Mononuclear cell (primary cell): ENCODE data around the gene ADGRA1. TPM values are rescaled to one million over a fixed set of nuclear protein-coding genes. Genes with fewer than 3 reads are reported as not detected.
"Not testable (repeated sequence)": the region's sequence is repeated elsewhere in the genome, so short reads cannot be mapped to it uniquely, and the experiment has no call there.

Experiments
- H3K27me3 ChIP-seq: 2 replicates; pipeline ENCODE4 v1.6.0; 2011; ENCODE audit warnings: low read length, control low read depth; ENCODE audit not compliant: insufficient read depth
- H3K4me1 ChIP-seq: 2 replicates; pipeline ENCODE4 v1.5.1; 2011; ENCODE audit warnings: mild to moderate bottlenecking, low read length, control low read depth; ENCODE audit not compliant: insufficient read depth
- H3K4me3 ChIP-seq: 2 replicates; pipeline ENCODE4 v1.5.1; 2011; ENCODE audit warnings: mild to moderate bottlenecking, low read length, moderate library complexity
- H3K9me3 ChIP-seq: 2 replicates; pipeline ENCODE4 v1.5.1; 2011; ENCODE audit warnings: low read depth, mild to moderate bottlenecking, control low read depth, low read length
- total RNA-seq: library from RNA; depleted of rRNA; stranded (reverse); fragments of >200 nt; gene quantifications from one replicate; pipeline ENCODE4 v1.2.3, GENCODE V29; 2012

The ADGRA1 gene
- total RNA-seq, 1 donor, result not detected

DNA sequence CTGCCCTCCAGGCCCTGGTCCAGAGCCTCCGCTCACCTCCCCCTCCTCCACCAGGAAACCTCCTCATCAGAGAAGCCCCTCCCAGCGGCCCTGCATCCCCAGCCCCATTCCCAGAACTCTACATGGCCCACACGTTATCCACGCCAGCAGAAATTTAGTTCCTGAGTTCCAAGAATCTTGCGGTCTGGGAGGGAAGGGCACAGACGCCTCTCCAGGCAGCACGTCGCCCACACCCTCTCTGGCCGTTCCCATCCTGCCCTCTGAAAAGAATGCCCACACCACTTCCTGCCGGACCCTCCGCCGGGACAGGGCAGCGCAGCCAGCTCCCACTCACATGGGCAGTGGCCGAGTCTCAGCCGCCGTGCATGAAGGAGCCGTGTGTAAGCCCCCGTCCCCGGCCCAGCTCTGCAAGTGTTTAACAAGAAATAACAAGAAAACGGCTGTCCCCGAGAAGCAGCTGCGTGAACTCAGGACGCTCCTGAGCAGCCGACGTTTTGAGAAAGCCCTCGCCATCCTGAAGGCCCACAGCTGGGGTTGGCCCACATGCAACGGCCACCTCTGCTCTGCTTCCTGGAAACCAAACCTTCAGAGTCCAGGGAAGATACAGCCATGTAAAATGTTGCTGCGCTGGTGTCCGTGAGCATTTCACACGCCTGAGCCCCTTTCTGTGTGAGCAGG lies 17.4 kb downstream of the ADGRA1 start:
- Histone ChIP-seq H3K4me1 (no peaks in the 10 kb centered on the region), H3K27me3 (no peaks in the 10 kb centered on the region), H3K9me3 (no peaks in the 10 kb centered on the region), H3K4me3 (no peak overlapping the region)

DNA sequence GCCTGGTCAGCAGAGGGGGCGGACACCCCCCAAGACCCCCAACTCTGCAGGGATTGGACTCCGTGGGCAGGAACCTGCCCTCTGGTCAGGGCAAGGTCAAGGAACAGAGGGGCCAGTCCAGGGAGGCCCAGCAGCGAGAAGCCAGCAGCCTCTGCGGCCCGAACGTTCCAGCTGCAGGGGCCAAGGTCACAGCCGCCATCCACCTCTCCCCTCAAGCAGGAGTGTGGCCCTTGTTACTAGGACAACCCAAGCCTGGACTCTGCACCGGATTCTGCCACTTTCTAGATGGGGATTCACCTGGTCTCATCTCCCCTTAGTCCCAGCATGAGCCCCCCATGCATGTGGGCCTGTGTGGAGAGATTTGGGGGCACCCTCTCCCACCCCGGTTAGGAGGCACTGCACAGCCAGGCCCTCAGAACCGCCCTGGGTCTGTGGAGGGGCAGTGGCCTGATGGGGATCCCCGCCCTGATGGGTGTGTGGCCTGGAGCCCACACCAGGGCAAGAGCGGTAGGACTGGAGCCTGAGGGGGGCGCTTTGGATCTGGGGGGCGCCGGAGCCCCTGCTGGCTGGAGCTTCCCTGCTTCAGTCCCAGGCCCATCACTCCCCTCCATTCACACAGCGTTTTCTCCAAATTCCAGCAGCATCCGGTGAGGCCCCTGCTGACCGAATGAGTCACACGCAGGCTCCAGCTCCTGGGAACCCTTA lies 18.1 kb downstream of the ADGRA1 start:
- Histone ChIP-seq H3K9me3 (no peaks in the 10 kb centered on the region), H3K4me1 (no peaks in the 10 kb centered on the region), H3K27me3 (no peaks in the 10 kb centered on the region), H3K4me3 (no peak overlapping the region)

DNA sequence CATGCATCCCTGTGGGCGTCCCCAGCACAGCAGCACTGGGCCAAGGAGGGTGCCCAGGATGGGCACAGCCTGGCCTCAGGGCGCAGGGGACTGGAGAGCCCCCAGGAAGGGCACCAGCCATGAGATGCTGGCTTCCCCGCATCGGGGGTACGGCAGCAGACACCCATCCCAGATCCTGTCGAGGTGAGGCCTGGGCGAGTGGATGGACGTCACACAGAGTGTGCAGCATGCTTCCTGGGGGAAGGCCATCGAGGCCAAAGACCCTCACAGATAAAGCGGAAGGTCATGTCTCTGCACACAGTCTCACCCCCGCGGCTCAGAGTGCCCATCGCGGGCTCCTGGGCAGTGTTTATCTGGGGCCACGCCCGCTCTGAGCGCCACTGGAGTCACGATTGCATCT lies 18.8 kb downstream of the ADGRA1 start:
- Histone ChIP-seq H3K4me1 (no peaks in the 10 kb centered on the region), H3K4me3 (no peak overlapping the region), H3K9me3 (no peaks in the 10 kb centered on the region), H3K27me3 (no peaks in the 10 kb centered on the region)

DNA sequence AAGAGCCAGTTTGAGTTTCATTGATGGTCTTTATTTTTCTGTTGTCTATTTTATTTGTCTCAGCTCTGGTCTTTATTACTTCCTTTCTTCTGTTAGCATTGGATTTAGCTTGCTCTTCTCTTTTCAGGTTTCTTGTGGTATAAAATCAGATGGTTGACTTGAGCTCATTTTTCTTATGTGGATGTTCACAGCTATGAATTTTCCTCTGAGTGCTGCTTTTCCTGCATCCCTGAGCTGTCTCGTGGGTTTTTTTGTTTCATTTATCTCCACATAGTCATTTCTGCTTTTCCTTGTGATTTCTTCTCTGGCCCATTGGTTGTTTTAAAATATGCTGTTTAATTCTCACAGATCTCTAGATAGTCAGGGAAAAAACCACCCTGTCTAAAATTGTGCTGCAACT lies 19.7 kb downstream of the ADGRA1 start:
- Histone ChIP-seq H3K4me3 (no peak overlapping the region), H3K4me1 (no peaks in the 10 kb centered on the region), H3K9me3 (no peaks in the 10 kb centered on the region), H3K27me3 (no peaks in the 10 kb centered on the region)

DNA sequence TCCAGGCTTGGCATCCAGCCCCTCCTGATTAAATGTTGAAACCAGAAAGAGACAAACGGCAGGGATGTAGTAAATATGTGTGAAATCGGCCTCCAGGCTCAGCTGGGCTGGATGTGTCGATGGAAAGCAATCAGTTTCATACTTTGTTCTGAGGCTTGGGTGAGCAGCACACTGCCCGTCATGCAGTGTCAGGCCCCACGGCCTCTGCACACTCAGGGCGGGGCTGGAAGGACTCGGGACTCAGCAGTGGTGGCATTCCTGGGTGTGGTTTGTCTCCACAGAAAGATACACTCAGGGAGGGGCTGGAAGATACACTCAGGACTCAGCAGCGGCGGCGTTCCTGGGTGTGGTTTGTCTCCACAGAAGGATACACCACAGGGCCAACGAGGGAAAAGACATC lies 22.0 kb downstream of the ADGRA1 start:
- Histone ChIP-seq H3K4me1 (no peaks in the 10 kb centered on the region), H3K27me3 (no peaks in the 10 kb centered on the region), H3K9me3 (no peaks in the 10 kb centered on the region)

DNA sequence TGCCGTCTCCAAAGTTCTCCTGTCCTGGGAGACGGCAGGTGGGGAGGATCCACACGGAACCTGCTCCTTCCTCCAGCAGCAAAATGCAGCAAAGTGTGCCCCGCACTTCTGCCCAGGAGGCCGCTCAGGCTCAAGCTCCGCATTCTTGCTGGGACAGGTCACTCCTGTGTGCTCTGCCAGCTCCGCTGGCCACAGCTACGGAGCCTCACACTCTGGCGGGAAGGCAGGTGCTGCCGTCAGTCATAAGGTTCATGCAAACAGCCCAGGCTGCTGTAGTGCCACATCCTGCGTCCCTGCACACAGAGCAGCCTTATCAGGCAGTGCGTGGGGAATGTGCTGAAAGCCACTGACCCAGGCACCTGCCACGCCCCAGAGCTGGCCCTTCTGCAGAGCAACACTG lies 22.4 kb downstream of the ADGRA1 start:
- H3K4me3 ChIP-seq, result no peak overlapping the region
- H3K4me1 ChIP-seq, result no peaks in the 10 kb centered on the region
- no peaks in the 10 kb centered on the region for H3K9me3 ChIP-seq
- no peaks in the 10 kb centered on the region for H3K27me3 ChIP-seq

More for the DNA sequence above, 22.0 kb downstream of the ADGRA1 start:
- H3K4me3 ChIP-seq, result no peak overlapping the region

DNA sequence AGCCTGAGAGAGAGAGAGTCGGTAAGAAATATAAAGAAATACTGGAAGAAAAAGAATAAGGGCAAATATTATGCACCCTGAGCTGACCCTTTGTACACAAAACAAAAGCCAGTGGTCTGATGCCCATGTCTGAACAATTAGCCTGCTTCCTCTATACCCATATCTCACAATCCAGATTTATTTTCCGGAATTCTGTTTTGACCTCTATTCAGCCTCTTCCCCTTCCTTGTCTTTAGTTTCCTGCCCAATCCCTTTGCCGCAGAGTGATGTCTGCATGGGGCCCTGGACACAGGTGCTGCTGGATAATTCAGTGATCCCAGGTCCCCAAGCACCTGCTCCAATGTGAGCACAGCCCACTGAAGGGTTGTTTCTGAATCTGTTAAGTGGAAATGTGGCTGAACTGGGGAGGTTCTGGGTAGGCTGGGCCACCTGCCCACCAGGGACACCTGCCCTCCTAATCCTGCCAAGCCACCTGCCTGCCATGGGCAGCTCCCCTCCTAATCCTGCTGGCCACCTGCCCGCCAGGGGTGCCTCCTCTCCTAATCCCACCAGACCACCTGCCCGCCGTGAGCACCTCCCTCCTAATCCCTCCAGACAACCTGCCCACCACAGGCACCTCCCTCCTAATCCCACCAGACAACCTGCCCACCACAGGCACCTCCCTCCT lies 23.0 kb downstream of the ADGRA1 start:
- Histone ChIP-seq H3K27me3 (no peaks in the 10 kb centered on the region), H3K9me3 (no peaks in the 10 kb centered on the region), H3K4me3 (no peak overlapping the region), H3K4me1 (no peaks in the 10 kb centered on the region)

DNA sequence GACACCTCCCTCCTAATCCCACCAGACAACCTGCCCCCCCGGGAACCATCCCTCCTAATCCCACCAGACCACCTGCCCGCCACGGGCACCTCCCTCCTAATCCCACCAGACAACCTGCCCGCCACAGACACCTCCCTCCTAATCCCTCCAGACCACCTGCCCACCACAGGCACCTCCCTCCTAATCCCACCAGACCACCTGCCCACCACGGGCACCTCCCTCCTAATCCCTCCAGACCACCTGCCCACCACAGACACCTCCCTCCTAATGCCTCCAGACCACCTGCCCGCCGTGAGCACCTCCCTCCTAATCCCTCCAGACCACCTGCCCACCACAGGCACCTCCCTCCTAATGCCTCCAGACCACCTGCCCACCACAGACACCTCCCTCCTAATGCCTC lies 23.9 kb downstream of the ADGRA1 start:
- H3K9me3 ChIP-seq, result not testable (repeated sequence)

DNA sequence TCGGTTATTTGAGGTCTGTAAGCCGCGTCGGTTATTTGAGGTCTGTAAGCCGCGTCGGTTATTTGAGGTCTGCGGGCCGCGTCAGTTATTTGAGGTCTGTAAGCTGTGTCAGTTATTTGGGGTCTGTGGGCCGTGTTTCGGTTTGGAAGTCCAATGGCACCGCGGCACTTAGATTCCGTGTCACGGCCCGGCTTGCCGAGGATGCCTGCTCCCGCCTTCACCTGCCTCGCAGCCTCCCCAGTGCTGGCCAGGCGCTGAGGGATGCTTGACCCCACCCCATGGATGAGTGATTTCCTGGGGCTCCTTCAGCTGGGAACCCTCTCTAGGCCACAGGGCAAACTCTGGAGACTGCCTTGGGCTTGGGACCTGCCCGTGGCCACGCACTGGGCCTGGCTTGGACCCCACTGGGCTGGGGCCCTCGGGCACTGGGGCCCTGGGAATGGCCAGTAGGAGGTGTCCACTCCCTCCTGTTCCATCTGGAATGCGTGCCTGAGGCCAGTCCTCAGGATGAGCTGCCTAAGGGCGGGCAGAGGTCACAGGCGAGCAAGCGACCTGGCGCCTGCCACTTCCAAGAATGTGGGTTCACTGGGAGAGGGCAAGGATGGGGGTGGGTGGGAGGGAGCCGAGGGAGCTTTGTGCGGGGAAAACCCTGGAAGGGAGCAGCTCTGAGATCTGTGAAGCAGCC lies 25.6 kb downstream of the ADGRA1 start:
- no peak overlapping the region for H3K4me3 ChIP-seq
- no peaks in the 10 kb centered on the region for H3K4me1 ChIP-seq
- H3K9me3 ChIP-seq, result no peaks in the 10 kb centered on the region
- no peaks in the 10 kb centered on the region for H3K27me3 ChIP-seq

More for the DNA sequence above, 23.9 kb downstream of the ADGRA1 start:
- not testable (repeated sequence) for H3K27me3 ChIP-seq, H3K4me1 ChIP-seq, H3K4me3 ChIP-seq

DNA sequence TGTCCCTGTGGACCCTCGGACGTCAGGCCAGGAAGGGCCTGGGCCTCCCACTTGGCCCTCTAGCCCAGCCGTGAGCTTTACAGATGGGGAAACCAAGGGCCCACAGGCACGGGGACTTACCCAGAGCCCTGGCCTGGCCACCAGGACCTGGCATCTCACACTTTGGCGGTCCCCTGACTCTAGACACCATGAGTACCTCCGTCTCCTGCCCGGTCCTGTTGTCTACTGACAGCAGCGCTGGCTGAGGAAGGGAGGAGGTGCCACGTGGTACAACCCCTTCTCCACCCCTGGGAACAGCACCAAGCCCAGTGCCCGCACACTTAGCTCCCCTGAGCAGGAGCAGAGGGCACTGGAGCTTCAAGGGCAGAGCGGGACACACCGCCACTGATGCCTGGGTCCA lies 26.1 kb downstream of the ADGRA1 start:
- Histone ChIP-seq H3K4me3 (no peak overlapping the region), H3K9me3 (no peaks in the 10 kb centered on the region), H3K4me1 (no peaks in the 10 kb centered on the region), H3K27me3 (no peaks in the 10 kb centered on the region)

DNA sequence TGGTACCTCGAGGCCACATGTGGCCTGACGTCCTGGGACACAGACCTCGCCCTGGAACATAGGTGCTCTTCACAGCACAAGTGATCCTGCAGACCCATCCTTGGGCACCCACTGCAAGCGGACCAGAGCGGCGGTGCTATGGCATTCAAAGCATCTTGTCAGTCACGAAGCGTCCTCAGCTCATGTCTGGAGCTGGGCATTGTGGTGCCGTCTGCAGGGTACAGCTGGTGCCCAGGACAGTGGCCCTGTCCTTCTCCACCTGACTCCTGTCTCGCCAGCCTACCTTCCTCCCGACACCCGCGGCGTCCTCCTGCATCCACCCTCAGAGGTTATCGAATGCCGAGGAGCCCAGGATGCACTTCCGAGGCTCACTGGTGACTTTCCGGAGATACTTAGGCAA lies 26.5 kb downstream of the ADGRA1 start:
- no peaks in the 10 kb centered on the region for H3K27me3 ChIP-seq
- no peaks in the 10 kb centered on the region for H3K4me1 ChIP-seq
- no peak overlapping the region for H3K4me3 ChIP-seq
- no peaks in the 10 kb centered on the region for H3K9me3 ChIP-seq

DNA sequence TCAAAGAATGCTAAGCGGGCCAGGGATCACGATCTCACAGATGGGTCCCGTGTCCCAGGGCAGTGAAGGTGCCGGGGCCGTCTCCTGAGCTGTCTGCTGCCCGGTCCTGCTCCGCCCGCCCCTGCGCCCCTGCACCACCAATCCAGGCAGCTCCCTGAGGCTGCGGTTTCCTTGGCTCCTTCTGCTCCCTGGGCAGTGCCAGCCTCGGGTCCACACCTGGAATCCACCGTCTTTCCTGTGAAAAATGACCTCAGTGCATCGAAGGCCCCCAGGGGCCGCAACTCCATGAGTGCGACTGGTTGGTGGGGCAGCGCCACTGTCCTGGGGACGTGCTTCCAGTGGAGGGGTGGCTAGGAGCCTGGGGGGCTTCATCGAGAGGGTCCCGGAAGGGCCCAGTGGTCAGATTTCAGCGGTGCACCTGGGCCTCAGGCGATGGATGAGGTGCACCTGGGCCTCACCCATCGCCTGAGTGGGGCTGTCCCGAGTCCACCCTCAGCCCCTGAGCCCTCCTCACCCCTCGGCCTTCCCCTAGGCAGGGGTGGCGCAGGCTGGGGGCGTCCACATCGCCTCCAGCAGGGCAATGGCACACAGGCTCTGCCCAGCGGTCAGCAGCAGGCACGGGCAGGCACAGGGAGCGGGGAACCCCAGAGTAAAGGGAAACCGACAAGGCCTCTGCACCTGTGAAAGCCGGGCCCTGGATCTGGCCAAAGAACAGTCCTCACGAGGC lies 27.2 kb downstream of the ADGRA1 start:
- H3K9me3 ChIP-seq, result no peaks in the 10 kb centered on the region
- H3K4me3 ChIP-seq, result no peak overlapping the region
- no peaks in the 10 kb centered on the region for H3K4me1 ChIP-seq
- H3K27me3 ChIP-seq, result no peaks in the 10 kb centered on the region

DNA sequence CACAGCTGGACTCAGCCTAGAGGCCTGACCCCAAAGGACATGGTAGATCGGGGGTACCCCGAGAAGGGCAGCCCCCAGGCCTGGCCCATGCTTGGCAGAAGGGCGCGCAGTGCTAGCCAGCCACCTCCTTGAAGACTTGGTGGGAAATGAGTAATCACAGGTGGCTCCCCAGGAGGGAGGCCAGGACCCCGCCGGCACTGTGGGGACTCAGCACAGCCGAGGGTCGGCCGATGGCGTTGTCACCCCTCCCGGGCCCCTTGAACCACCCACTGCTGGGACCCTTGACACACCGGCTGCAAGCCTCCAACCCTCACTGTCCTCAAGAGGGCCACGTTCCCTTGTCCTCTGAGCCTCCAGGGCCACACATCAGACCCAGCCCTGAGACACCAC lies 27.7 kb downstream of the ADGRA1 start:
- no peak overlapping the region for H3K4me3 ChIP-seq
- H3K9me3 ChIP-seq, result no peaks in the 10 kb centered on the region

DNA sequence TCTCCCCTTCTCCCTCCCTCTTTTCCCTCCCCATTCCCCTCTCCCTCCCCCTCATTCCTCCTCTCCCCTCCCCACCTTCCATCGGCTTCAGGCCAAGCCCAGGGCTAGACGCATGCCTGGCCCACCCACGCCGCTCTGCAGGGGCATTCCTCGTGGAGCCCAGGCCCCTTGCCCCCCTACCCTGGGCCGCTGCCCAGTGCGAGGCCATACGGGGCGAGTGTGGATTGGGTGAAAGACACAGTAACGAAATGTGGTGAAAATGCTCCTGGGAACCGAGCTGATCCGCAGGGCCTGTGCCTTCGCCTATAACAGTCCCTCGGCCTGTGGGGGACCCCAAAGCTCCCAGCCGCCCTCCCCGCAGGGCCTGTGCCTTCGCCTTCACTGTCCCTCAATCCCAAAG lies 28.3 kb downstream of the ADGRA1 start:
- Histone ChIP-seq H3K27me3 (no peaks in the 10 kb centered on the region), H3K4me3 (no peak overlapping the region), H3K9me3 (no peaks in the 10 kb centered on the region)

More for the DNA sequence above, 27.7 kb downstream of the ADGRA1 start:
- no peaks in the 10 kb centered on the region for H3K4me1 ChIP-seq
- H3K27me3 ChIP-seq, result no peaks in the 10 kb centered on the region

DNA sequence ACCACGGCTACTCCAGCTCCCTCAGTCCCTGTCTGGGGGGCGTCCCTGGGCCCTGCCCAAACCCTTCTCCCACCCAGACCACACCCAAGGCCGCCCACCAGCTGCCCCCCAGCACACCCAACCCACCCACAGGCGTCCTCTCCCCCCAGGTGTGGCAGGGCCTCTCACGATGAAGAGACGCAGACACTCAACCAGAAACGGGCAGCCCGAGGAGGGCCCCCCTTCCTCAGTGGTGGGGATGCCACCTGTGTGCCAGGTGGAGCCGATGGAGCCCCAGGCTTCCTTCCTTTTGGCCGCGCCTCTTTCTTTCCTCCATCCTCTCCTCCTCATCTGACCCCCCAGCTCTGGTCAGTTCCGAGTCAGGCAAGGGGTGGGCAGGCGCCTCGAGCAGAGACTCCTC lies 28.7 kb downstream of the ADGRA1 start:
- Histone ChIP-seq H3K9me3 (no peaks in the 10 kb centered on the region), H3K27me3 (no peaks in the 10 kb centered on the region), H3K4me1 (no peaks in the 10 kb centered on the region), H3K4me3 (no peak overlapping the region)

More for the DNA sequence above, 28.3 kb downstream of the ADGRA1 start:
- H3K4me1 ChIP-seq, result no peaks in the 10 kb centered on the region
